CD14-positive monocyte (primary cell): ENCODE results near the gene NDST1. TPM values are rescaled to one million over a fixed set of nuclear protein-coding genes. Genes with fewer than 3 reads are reported as not detected.

Experiments
- DNase-seq, 3 donors: peaks; one replicate each; pipeline ENCODE4 v3.0.0-alpha.2; 2011 to 2022
- H2AFZ ChIP-seq: 2 replicates; pipeline ENCODE4 v1.6.0; 2012; ENCODE audit warnings: mild to moderate bottlenecking, low read depth, low read length, inconsistent platforms; ENCODE audit not compliant: insufficient read depth, poor library complexity, severe bottlenecking
- H3K27ac ChIP-seq, 2 donors: 1 replicate in 1 of 2; 2 replicates in 1 of 2; pipeline ENCODE4 v1.5.1; 2012 to 2013; ENCODE audit warnings: low read length in 2 of 2, control low read depth in 1 of 2, inconsistent platforms in 1 of 2, low read depth in 1 of 2, mild to moderate bottlenecking in 1 of 2
- H3K27me3 ChIP-seq, 2 donors: one replicate each; pipeline versions ENCODE4 v1.6.0 to v1.6.1; 2011 to 2013; ENCODE audit warnings: low read length in 2 of 2; ENCODE audit not compliant: control insufficient read depth in 2 of 2, insufficient read depth in 2 of 2
- H3K36me3 ChIP-seq, 2 donors: replicated peaks in 1 of 2; 1 replicate in 1 of 2; 2 replicates in 1 of 2; pipeline versions ENCODE4 v1.5.1 to v1.6.1; 2012 to 2013; ENCODE audit warnings: low read length in 2 of 2, control low read depth in 1 of 2, inconsistent platforms in 1 of 2, mild to moderate bottlenecking in 1 of 2; ENCODE audit not compliant: insufficient read depth in 2 of 2, control insufficient read depth in 1 of 2
- H3K4me1 ChIP-seq, 2 donors: 1 replicate in 1 of 2; 2 replicates in 1 of 2; pipeline versions ENCODE4 v1.5.1 to v1.6.1; 2012 to 2013; ENCODE audit warnings: low read length in 2 of 2, control low read depth in 1 of 2, inconsistent platforms in 1 of 2, mild to moderate bottlenecking in 1 of 2, moderate library complexity in 1 of 2; ENCODE audit not compliant: insufficient read depth in 2 of 2, control insufficient read depth in 1 of 2
- H3K4me2 ChIP-seq: replicated peaks from 2 replicates; pipeline ENCODE3; 2012; ENCODE audit warnings: low read length, moderate library complexity, mild to moderate bottlenecking; ENCODE audit not compliant: poor library complexity, severe bottlenecking; ENCODE audit errors: extremely low read depth
- H3K4me3 ChIP-seq, 3 experiments: fragments of 200-600 bp in 1 of 3; sonication (generic) in 1 of 3; replicated peaks in 1 of 3; 1 replicate in 2 of 3; 2 replicates in 1 of 3; pipeline ENCODE4 v1.5.1; 2011 to 2013; ENCODE audit warnings: low read length in 3 of 3, mild to moderate bottlenecking in 3 of 3, control low read depth in 2 of 3, low read depth in 2 of 3, inconsistent platforms in 1 of 3, moderate library complexity in 1 of 3
- H3K79me2 ChIP-seq: 2 replicates; pipeline ENCODE4 v1.6.0; 2012; ENCODE audit warnings: mild to moderate bottlenecking, control low read depth, inconsistent platforms, low read length, moderate library complexity; ENCODE audit not compliant: insufficient read depth
- H3K9ac ChIP-seq: 2 replicates; pipeline ENCODE4 v1.6.0; 2017; ENCODE audit warnings: low read length, mild to moderate bottlenecking; ENCODE audit not compliant: insufficient read depth, poor library complexity, severe bottlenecking
- H3K9me3 ChIP-seq, 2 donors: replicated peaks in 1 of 2; 1 replicate in 1 of 2; 2 replicates in 1 of 2; pipeline versions ENCODE4 v1.5.1 to v1.6.1; 2012 to 2013; ENCODE audit warnings: low read length in 2 of 2, control low read depth in 1 of 2; ENCODE audit not compliant: control insufficient read depth in 1 of 2, insufficient read depth in 1 of 2
- H4K20me1 ChIP-seq: 2 replicates; pipeline ENCODE4 v1.6.0; 2012; ENCODE audit warnings: mild to moderate bottlenecking, low read length, control low read depth, moderate library complexity; ENCODE audit not compliant: insufficient read depth
- H3K27ac Mint-ChIP-seq, 7 donors: one replicate each; pipeline ENCODE4 v1.8.0; 2020; ENCODE audit warnings: mild to moderate bottlenecking in 7 of 7, mixed read lengths in 7 of 7, moderate library complexity in 6 of 7, inconsistent platforms in 2 of 7
- H3K27me3 Mint-ChIP-seq, 3 donors: one replicate each; pipeline ENCODE4 v1.8.0; 2021 to 2022; ENCODE audit warnings: low read depth in 3 of 3, mild to moderate bottlenecking in 3 of 3, mixed read lengths in 3 of 3, moderate library complexity in 3 of 3, inconsistent platforms in 1 of 3
- H3K36me3 Mint-ChIP-seq, 2 donors: one replicate each; pipeline ENCODE4 v1.8.0; 2020; ENCODE audit warnings: mixed read lengths in 2 of 2, inconsistent platforms in 1 of 2, mild to moderate bottlenecking in 1 of 2
- H3K4me1 Mint-ChIP-seq: one replicate; pipeline ENCODE4 v1.8.0; 2020; ENCODE audit warnings: mild to moderate bottlenecking, mixed read lengths
- H3K4me3 Mint-ChIP-seq, 2 donors: one replicate each; pipeline ENCODE4 v1.8.0; 2020; ENCODE audit warnings: mild to moderate bottlenecking in 2 of 2, mixed read lengths in 2 of 2, moderate library complexity in 1 of 2
- H3K9me3 Mint-ChIP-seq, 7 donors: one replicate each; pipeline ENCODE4 v1.8.0; 2020 to 2022; ENCODE audit warnings: mixed read lengths in 7 of 7, mild to moderate bottlenecking in 6 of 7, moderate library complexity in 6 of 7, inconsistent platforms in 2 of 7
- CTCF ChIP-seq: fragments of 200-600 bp; IDR thresholded peaks from one replicate; pipeline ENCODE4 v1.8.0; 2022; ENCODE audit warnings: antibody characterized with exemption, mild to moderate bottlenecking
- WGBS: methylation state at CpG from one replicate; pipeline ENCODE4 v1.1.5; 2013; ENCODE audit warnings: missing lambda C conversion rate; ENCODE audit not compliant: insufficient coverage; 5-methylcytosine and 5-hydroxymethylcytosine counted together
- intact Hi-C, 2 donors: fragments of 100-400 bp; cut with micrococcal nuclease; formaldehyde crosslinking; loops; one replicate each; pipeline versions ENCODE4 v1.15.0 to v1.15.1; 2023
- polyA plus RNA-seq, 3 donors: library from polyadenylated mRNA; depleted of rRNA in 1 of 3; unstranded in 2 of 3; stranded (reverse) in 1 of 3; fragments of 300-500 nt in 2 of 3; fragments of >200 nt in 1 of 3; fragmentation: Illumina TruSeq in 2 of 3; gene quantifications; 1 replicate in 2 of 3; 2 replicates in 1 of 3; pipeline ENCODE4 v1.2.3, GENCODE V29; 2012 to 2021

Gene NDST1
- polyA plus RNA-seq, 3 donors: 7.0 to 18.9 (median 7.5) TPM

GRCh38 chr5:150520747-150521521 lies 13.0 kb downstream of the NDST1 start:
- no peak overlapping the region for H3K27ac Mint-ChIP-seq
- Histone ChIP-seq H2AFZ (no peak overlapping the region), H4K20me1 (peaks cover 100% of the 10 kb centered on the region), H3K27ac (no peak overlapping the region), H3K4me1 (no peaks in the 10 kb centered on the region), H3K79me2 (peaks cover 67% of the 10 kb centered on the region), H3K9ac (no peak overlapping the region), H3K36me3 (peaks cover 37 to 73% of the 10 kb centered on the region in 2 donors), H3K4me3 (no peak overlapping the region), H3K4me2 (no peak overlapping the region), H3K9me3 (no peaks in the 10 kb centered on the region), H3K27me3 (no peaks in the 10 kb centered on the region)
- no peak for TF ChIP-seq CTCF
- H3K4me3 Mint-ChIP-seq: no peak overlapping the region
- H3K36me3 Mint-ChIP-seq: peaks cover 42 to 57% of the 10 kb centered on the region in 2 donors
- no peaks in the 10 kb centered on the region for H3K9me3 Mint-ChIP-seq
- no peaks in the 10 kb centered on the region for H3K27me3 Mint-ChIP-seq
- no peak for DNase-seq
- H3K4me1 Mint-ChIP-seq: peaks cover 21% of the 10 kb centered on the region
- intact Hi-C loops: loop anchor here in 1 of 2 donors (5.0 kb wide), 1 partner anchor 64 kb away; no protein-coding TSS in a partner anchor
- 89% methylated on average over 32 of the region's 38 CpGs for WGBS

GRCh38 chr5:150521522-150521817 lies 13.5 kb downstream of the NDST1 start:
- intact Hi-C loops: loop anchor here in 1 of 2 donors (5.0 kb wide), 1 partner anchor 64 kb away; no protein-coding TSS in a partner anchor
- H3K36me3 ChIP-seq: peaks cover 40 to 78% of the 10 kb centered on the region in 2 donors
- H3K36me3 Mint-ChIP-seq: peaks cover 47 to 61% of the 10 kb centered on the region in 2 donors
- peaks cover 100% of the 10 kb centered on the region for H4K20me1 ChIP-seq
- H3K27me3 ChIP-seq: no peaks in the 10 kb centered on the region
- peaks cover 68% of the 10 kb centered on the region for H3K79me2 ChIP-seq
- H3K9me3 ChIP-seq: no peaks in the 10 kb centered on the region
- WGBS: 97% methylated on average over 14 of the region's 14 CpGs
- no peaks in the 10 kb centered on the region for H3K4me1 ChIP-seq
- H2AFZ ChIP-seq: no peak overlapping the region
- H3K9me3 Mint-ChIP-seq: no peaks in the 10 kb centered on the region
- H3K4me3 Mint-ChIP-seq: no peak overlapping the region
- H3K27ac ChIP-seq: no peak overlapping the region
- H3K4me3 ChIP-seq: no peak overlapping the region
- H3K9ac ChIP-seq: no peak overlapping the region
- no peak for DNase-seq
- H3K4me2 ChIP-seq: no peak overlapping the region
- peak overlapping the region in 1 of 7 donors; percentile 26 for H3K27ac Mint-ChIP-seq
- H3K27me3 Mint-ChIP-seq: no peaks in the 10 kb centered on the region
- H3K4me1 Mint-ChIP-seq: peaks cover 21% of the 10 kb centered on the region
- no peak for TF ChIP-seq CTCF
